Inflammatory macrophage treated with lipopolysaccharide for 4 hours (primary cell): ENCODE data around the gene RBPMS2.
"Not testable (repeated sequence)": the region's sequence is repeated elsewhere in the genome, so short reads cannot be mapped to it uniquely, and the experiment has no call there.

Source experiments
- DNase-seq: peaks from one replicate; pipeline ENCODE4 v3.0.0-alpha.2; 2020

Gene RBPMS2

GRCh38 chr15:64775551-64776401 lies at the start of gene RBPMS2:
Gene RBPMS2, minus strand, starts transcription at chr15:64775589. Its CDS starts 270 bp downstream, at chr15:64775319.
- DNase-seq = no peak

DNA sequence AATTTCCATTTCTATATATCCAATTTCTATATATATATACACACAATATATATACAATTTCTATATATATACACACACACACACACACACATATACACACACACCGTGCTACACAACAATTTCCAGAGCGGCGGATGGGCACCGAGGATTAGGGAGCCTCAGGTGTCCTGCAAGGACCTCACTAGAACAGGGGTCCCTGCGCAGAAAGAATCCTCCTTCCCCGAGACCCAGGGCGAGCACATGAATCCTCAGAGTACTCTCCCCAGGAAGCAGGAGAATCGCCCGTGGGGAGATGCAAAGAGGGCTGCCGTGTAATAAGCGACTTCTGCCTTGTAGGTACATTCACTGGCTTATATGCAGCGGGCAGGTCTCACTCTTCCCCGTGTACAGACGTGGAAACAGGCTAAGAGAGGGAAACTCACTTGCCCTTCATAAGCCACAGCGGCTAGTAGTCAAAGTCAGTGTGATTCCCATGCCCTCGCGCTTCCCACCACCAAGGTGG lies 49.6 kb upstream of the RBPMS2 start:
- no peak for DNase-seq

GRCh38 chr15:64816452-64816851 lies 41.1 kb upstream of the RBPMS2 start:
- DNase-seq = no peak

GRCh38 chr15:64814965-64815364 lies 39.6 kb upstream of the RBPMS2 start:
- DNase-seq = peak; percentile 36

DNA sequence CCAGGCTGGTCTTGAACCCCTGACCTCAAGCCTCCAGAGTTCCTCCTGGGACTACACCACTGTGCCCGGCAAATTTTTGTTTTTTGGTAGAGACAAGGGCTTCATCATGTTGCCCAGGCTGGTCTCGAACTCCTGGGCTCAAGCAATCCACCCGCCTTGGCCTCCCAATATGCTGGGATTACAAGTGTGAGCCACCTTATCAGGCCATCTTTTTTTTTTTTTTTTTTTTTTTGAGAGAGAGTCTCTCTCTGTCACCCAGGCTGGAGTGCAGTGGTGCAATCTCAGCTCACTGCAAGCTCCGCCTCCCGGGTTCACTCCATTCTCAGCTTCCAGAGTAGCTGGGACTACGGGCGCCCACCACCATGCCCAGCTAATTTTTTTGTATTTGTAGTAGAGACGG lies 38.9 kb upstream of the RBPMS2 start:
- DNase-seq = not testable (repeated sequence)

- no peak for DNase-seq
Measured at GRCh38 chr15:64813075-64813474, 37.7 kb upstream of the RBPMS2 start.

- DNase-seq = no peak
Measured at GRCh38 chr15:64810497-64811326, 35.3 kb upstream of the RBPMS2 start.

- DNase-seq = peak; percentile 65
Measured at GRCh38 chr15:64809649-64810496, 34.5 kb upstream of the RBPMS2 start.

- no peak for DNase-seq
Measured at GRCh38 chr15:64808785-64809453, 33.5 kb upstream of the RBPMS2 start.

- no peak for DNase-seq
Measured at GRCh38 chr15:64807751-64808222, 32.4 kb upstream of the RBPMS2 start.

- no peak for DNase-seq
Measured at GRCh38 chr15:64807051-64807749, 31.8 kb upstream of the RBPMS2 start.

DNA sequence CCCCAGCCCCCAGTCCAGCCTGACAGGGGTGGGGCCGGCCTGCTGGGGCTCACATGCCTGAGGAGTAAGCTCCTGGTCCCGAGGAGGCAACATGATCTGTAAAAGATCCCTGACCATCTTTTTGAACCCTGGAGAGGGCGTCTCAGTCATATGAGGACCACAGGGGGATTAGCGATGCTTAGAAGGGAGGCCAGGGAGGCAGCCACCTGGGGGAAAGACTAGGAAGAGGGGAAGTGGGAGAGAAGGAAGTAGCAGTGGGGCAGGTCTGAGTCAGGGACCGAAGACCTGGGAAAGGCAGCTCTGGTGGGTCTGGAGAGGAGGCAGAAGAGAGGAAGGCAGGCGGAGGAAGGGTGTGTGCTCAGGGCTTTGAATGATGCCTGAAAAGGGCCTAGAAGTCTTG lies 31.1 kb upstream of the RBPMS2 start:
- DNase-seq = no peak

DNA sequence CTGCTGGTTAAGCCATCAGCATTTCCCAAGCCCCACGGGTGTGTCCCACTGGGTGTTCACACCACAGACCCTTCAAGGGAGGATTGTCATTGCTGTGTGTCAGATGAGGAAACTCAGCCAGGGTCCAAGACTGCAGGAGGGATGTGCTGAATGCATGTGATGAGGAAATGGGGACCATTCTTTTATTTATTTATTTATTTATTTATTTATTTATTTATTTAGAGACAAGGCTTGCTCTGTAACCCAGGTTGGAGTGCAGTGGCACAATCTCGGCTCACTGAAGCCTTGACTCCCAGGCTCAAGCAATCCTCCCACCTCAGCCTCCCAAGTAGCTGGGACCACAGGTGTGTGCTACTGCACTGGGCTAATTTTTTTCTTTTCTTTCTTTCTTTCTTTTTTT lies 29.2 kb upstream of the RBPMS2 start:
- no peak for DNase-seq

GRCh38 chr15:64803526-64803925 lies 28.1 kb upstream of the RBPMS2 start:
- DNase-seq = no peak

DNA sequence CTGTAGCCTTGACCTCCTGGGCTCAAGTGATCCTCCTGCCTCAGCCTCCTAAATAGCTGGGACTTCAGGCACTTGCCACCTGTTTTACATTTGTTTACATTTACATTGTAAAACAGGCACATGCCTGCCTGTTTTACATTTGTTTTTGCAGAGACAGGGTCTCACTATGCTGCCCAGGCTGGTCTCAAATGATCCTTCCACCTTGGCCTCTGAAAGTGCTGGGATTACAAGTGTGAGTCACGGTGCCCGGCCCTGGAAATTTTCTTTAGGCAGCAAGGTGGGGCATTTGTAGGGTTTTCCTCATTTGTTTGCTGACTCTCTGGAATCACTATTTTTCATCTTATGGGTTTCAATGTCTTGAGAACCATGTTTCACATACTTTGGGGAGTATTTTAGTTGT lies 25.1 kb upstream of the RBPMS2 start:
- DNase-seq = no peak

DNA sequence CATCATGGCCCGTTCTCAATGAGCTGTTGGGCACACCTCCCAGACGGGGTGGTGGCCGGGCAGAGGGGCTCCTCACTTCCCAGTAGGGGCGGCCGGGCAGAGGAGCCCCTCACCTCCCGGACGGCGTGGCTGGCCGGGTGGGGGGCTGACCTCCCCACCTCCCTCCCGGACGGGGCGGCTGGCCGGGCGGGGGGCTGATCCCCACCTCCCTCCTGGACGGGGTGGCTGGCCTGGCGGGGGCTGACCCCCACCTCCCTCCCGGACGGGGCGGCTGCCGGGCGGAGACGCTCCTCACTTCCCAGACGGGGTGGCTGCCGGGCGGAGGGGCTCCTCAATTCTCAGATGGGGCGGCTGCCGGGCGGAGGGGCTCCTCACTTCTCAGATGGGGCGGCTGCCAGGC lies 23.5 kb upstream of the RBPMS2 start:
- not testable (repeated sequence) for DNase-seq

GRCh38 chr15:64795921-64796320 lies 20.5 kb upstream of the RBPMS2 start:
- not testable (repeated sequence) for DNase-seq

DNA sequence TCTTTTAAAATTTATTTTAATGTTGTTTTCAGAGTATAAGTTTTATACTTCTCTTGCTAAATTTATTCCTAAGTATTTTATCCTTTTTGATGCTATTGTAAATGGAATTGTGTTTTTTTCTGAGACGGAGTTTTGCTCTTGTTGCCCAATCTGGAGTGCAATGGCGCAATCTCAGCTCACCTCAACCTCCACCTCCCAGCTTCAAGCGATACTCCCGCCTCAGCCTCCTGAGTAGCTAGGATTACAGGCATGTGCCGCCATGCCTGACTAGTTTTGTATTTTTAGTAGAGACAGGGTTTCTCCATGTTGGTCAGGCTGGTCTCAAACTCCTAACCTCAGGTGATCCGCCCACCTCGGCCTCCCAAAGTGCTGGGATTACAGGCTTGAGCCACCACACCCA lies 19.9 kb upstream of the RBPMS2 start:
- not testable (repeated sequence) for DNase-seq

DNA sequence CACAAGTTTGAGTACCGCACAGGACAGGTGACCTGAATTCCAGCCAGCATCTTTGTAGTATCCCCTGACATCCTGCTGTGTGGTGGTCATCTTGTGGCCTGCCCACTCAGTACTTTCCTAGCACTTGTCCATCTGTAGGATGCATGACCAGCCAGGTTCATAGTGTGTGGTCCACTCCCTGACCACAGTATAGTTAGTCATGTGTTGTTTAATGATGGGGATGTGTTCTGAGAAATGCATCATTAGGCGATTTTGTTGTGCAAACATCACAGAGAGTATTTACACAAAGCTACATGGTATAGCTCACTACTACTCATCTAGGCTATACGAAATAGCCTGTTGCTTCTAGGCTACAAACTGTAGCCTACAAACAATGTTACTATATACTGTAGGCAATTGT lies 16.9 kb upstream of the RBPMS2 start:
- DNase-seq = no peak

- DNase-seq = no peak
Measured at GRCh38 chr15:64791401-64791800, 16.0 kb upstream of the RBPMS2 start.

GRCh38 chr15:64783796-64784195 lies 8.4 kb upstream of the RBPMS2 start:
- no peak for DNase-seq
